Breast epithelium (tissue), 3 donors: ENCODE results near the gene PIGK.

Experiments
- CTCF ChIP-seq, 3 donors: fragments of 450-650 bp; IDR thresholded peaks; one replicate each; pipeline ENCODE4 v1.5.1; 2016 to 2017; ENCODE audit warnings: antibody characterized with exemption in 3 of 3, mild to moderate bottlenecking in 3 of 3, moderate library complexity in 3 of 3
- POLR2AphosphoS5 ChIP-seq, 3 donors: sonication (generic); formaldehyde crosslinking; IDR thresholded peaks; one replicate each; pipeline ENCODE4 v1.6.1; 2017; ENCODE audit warnings: antibody characterized with exemption in 3 of 3

- TF ChIP-seq CTCF (IDR thresholded peaks at IDR 0.05), result no peak
- TF ChIP-seq POLR2AphosphoS5 (IDR thresholded peaks at IDR 0.05), result no peak
Observed at GRCh38 chr1:77089756-77090155, 129.5 kb downstream of the PIGK start.
